SIG-M5 treated with dmso at 0.1 percent for 504 hours (cell line): Measurements from ENCODE around the gene MAPK7.

Experiments used
- DNase-seq: peaks from one replicate; lab custom pipeline; 2025; ENCODE audit not compliant: unreplicated experiment; lab: John Stamatoyannopoulos, UW

Gene MAPK7

DNA sequence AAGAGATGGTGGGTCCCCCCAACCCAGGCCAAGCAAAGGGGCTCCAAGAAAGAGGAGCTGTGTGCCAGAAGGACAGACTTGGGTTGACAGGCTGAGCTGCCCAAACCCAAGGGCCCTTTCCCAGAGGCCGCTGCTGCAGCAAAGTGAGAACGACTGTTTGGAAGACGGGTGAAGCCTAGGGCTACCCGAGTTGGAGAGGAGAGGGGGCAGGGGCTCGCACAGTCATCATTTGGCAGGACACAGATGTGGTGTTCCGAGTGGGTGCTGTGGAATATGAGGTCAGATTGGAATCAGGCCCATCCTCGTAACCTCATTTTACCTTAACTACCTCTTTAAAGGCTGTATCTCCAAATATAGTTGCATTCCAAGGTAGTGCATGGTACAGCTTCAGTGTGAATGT is 14.0 kb downstream of the MAPK7 start:
- no peak for DNase-seq

DNA sequence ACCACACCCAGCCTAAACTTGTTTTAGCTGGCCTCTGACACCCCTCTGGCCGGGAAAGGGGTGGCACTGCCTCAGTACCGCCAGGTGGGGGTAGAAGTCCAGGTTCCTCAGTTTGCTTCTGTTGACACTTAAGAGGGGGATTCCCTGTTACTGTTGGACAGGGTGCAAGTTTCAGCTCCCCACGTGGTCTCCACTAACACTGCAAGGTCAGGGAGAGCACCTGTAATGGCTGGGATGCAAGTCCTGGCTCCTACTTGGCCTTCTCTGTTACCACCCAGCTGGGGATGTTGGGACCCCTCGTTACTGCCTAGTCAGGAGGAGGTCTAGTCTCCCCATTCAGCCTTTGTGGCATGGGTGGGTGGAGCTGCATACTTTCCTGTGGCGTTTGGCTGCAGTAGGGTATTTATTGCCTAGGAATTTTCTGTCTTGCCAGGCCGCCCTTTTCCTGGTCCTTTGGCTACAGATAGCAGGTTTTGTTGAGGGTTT is 19.3 kb downstream of the MAPK7 start:
- no peak for DNase-seq

DNA sequence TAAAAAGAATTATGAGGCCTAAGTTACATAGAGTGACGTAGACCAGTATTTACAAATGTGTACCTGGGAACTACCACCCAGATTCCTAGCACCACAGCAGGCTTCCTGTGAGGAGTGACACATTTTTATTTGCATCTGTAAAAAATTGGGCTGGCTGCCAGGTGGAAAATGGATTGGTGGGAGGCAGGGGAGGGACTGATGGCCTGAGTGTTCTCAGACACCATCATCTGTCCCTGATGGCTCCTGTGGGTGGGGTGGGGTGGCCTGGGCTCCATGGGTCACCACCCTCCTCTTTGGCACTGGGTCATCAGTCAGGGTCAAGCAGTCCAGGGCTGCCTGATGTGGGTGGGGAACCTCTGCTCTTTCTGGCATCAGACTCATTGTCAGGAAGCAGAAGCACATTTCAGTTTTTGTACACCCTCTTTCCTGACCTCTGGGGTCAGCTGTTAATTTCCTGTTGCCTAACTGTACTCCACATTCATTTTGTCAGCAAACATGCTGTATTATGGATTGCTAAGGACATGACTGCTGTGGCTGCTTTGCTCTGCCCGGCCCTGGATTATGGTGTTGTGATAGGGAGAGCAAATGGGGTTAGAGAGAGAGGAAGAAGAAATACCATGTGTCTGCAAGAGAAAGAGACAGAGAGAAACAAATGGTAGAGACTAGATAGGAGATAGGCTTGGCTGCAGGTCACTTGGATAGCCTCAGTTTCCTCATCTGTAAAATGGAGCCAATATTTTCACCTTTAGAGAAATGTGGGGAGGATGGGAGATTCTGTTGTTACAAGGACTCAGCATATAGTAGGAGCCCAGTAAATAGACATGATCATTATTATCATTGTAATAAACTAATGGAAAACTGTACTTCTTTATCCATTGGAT is 20.2 kb downstream of the MAPK7 start:
- peak; percentile 55 for DNase-seq

DNA sequence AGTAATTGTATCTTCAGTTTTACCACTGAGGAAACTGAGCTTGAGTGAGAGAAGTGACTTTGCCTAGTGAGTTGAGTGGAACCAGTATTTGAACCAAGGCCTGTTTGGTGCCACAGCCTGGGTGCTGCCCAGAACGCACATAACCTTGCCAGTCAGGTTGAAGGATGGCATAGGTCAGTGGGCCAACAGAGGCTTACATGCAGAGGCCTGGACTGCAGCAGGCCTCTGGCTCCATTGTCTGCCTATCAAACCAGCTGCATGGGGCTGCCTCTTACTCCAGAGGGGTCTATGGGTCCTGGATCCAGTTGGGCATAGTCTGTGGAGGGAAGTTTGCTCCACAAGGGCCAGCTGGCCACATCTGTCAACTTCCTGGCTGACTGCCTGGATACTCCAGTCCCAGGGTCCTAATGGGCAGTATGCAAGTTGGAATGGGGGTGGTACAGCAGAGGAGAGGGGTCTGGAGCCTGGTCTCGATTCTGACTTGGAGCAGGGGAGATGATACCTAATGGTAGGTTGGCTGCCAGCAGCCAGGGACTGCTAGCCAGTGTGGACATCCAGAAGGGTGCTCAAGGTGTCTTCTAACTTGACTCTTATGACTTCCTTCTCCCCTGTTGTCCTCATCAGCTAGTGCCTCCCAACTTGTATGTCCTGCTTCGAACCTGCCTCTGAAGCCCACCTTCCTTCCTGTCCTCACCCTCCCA is 21.6 kb downstream of the MAPK7 start:
- no peak for DNase-seq

DNA sequence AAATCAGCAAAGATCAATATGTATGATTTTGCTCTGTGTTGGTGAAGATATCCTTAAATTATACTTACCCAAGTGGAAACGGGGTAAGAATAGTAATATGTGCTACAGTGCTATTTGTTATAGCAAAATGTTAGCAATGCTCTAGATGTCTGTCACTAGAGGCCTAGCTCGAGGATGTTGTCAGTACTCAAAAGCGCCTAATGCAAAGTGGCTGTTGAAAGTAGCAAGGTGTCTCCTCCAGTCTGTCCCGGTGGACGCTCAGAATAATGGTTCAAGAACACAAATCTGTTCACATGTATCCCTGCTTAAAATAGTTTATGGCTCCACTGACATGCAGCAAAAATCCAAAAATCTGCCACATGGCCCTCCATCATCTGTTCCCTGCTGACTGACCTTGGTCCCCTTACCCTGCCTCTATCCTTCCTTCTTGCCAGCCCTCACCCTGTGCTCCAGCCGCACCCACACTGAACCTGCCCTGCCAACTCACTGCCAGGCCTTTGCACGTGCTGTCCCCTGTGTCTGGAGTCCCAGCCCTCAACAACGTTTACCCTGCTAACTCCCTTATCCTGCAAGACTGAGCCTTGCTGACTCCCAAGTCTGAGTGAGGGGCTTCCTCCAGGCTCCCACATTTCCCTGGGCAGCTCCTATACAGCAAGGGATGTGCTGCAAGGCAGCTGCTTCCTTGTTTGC is 23.2 kb downstream of the MAPK7 start:
- DNase-seq: no peak

DNA sequence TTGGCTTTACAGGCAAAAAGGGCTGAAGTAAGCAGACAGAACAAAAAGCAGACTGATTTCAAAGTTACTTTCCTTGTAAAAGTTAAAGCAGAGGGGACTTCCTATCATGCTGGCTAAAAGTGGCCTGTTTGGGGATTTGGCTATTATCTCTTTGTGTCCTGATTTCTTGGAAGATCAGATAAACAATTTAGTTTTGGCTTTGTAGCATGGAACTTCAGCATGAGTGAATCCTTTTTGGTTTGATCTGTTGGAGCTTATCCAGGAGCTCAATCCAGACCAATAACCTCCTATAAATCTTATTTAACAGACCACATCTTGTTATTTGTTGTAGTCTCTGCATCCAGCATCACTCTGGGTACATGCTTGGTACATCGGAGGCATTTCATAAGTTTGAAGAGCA is 23.9 kb downstream of the MAPK7 start:
- no peak for DNase-seq

DNA sequence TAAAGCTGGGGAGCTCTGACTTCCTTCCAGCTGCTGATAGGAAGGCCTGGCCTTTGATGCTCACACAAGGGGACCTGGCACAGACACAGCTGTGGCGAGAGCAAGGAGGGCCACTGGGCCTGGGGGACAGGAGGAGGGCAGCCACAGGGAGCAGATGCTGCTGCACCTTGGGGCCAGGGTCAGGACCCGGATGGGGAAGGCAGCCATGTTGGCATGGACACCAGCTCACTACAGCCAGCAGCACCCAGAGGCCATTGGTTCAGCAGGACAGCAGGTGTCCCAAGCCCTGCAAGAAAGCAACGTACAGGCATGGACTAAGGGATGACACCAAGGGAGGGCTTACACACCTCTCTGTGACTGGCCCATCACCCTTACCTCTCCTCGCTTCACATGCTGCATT is 24.7 kb downstream of the MAPK7 start:
- DNase-seq: no peak

DNA sequence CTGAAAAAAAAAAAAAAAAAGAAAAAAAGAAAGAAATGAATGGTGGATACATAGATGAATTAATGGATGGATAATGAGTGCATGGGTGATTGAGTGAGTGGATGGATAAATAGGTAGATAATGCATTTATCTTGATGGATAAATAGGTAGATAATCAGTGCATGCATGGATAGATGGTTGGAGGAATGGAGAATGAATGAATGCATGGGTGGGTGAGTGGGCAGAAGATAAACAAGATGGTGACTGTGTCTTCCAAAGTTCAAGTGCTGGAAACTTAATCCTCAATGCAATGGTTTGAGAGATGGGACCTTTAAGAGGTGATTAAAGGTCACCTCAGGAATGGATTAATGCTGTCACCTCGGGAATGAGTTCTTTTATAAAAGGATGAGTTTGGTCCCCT is 26.0 kb downstream of the MAPK7 start:
- no peak for DNase-seq

DNA sequence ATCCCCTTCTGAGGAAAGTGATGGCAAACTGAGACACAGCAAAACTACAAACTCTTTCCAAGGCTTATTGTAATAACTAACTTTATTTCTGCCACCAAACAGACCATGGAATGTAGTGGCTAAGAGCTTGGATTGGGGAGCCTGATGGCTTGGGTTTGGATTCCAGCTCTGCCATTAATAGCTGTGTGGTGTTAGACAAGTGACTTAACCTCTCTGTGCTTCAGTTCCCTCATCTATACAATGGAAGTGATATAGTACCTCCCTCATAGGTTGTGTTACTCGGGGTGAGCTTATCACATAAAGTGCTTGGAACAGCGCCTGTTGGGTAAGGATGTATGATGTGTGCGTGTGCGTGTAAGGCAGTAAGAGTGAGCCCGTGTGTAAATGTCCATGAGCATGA is 26.8 kb downstream of the MAPK7 start:
- no peak for DNase-seq

DNA sequence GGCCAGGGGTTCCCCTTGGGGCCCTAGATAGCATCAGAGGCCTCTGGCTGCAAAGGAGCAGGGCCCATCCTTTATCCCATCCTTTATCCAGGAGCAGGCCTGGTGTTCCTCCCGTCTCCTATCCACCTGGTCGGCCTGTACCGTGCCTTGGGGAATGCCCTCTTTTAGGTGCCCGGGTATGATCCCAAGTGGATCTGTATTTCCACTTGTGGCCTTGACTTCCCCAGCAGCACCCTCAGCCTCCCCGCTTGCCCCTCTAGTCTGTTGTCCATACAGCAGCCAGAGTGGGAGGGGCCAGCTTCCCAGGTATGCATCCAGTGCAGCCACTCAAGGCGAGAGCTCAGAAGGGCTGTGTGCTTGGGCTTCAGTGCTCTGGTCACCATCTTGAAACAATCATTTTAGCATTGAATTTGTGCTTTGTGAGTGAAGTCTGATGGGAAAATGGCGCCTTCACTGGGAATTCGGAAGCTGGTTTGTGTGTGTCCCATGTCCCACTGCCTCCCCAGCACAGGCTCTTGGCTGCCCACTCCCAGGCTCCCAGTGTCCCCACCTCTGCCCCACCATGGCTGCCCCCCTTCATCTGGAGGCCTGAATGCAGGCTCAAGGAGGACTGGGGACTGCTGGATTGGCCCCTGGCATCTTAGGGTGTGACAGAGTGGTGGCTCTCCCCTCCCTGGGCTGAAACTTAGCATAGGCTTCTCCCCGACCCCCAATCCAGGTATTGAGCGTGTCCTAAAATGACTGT is 29.5 kb downstream of the MAPK7 start:
- no peak for DNase-seq

DNA sequence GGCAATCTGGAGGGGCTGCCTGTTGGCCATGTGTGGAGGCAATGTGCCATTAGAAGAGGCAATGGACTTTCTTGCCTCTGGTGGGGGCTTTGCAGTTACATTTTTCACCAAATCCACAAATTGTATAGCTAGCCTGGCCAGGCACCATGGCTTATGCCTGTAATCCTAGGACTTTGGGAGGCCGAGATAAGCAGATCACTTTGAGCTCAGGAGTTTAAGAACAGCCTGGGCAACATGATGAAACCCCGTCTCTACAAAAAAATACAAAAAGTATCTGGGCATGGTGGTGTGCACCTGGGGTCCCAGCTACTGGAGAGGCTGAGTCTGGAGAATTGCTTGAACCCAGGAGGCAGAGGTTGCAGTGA is 30.0 kb downstream of the MAPK7 start:
- DNase-seq: no peak

DNA sequence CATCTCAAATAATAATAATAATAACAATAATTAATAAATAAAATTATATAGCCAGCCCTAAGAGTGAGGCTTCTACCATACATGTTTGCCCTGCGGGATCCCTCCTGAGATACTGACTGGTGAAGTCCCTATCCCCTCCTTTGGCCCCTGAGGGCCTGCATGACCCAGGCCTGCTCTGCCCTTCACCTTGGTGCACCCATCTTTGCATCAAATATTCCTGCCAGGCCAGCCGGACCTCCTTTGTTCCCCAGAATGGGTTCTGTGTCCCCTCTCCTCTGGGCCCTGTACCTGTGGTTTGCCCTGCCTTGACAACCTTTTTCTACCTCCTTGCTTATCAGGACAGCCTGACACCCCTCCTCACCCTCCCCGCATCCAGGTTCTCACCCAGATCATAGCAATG is 30.8 kb downstream of the MAPK7 start:
- no peak for DNase-seq

DNA sequence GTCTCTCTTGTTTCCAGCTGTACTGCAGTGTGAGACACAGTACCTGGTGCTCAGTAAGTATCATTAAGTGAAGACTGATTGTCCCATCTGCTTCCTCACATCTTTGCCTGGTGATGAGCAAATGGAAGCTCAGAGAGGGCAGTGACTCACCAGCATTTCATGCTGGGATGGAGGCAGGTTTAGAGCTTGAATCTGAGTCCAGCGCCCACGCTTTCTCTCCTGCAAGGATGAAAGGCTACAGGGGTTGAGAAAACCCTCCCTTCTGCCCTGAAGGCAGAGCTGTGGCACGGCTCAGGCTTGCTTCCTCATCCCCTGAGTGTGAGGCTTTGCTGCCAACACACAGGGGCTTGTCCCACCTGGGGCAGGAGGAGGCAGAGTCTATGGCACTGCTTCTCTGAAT is 31.2 kb downstream of the MAPK7 start:
- DNase-seq: no peak

DNA sequence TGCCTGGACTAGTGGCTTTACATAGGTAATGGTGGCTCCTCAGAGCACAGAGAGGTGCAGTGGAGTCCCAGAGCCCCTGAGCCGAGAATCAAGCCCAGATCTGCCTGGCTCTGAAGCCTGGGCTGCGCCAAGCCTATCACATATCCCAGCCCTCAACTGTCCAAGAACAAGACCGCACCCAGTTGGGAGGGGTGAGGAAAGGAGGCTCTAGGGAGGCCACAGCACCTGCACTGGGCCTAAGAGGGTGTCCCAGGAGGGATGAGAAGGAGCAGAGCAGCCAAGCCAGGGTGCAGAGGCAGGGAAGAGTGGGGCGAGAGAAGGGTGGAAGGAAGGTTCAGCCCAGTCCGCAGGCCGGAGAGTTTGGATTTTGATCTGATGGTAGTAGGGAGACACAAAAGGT is 31.8 kb downstream of the MAPK7 start:
- no peak for DNase-seq

DNA sequence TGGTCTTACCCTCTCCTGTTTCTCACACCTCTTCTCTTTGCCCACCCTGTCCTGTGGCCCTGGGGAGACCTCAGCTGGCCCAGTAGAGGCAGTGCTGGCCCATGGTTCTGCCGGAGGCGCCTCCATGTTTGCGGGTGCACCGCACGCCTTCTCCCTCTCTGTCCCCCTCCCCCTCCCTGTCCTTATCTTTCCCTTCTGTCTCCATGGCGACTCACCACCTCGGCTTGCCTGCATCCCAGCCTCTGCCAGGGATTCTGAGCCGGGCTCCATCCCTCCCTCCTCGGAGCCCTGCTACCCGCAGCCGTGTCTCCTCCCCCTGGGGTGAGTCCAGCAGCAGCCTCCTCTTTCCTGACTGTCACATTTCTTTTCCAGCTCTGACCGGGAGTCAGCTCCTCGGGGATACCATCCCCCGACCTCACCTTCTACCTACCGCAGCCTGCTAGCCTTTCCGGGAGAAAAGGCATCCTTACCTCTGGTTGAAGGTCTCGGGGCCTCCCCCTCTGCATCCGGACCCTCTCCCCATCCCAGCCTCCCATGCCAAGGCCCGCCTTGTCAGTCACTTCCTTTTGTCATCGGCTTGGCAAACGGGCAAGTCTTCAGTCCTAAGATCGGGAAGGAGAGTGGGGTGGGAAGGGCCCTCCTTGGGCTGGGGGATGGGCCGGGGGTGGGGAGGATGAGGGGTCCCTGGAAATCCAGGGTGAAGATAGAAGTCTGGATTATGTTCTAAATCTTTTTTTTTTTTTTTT is 32.8 kb downstream of the MAPK7 start, which contains the start of gene RNF112:
Gene RNF112 (plus strand): TSS at position 358 of the 746 bp plus-strand sequence. CDS start 177 bp downstream, at position 535.
- DNase-seq: no peak

DNA sequence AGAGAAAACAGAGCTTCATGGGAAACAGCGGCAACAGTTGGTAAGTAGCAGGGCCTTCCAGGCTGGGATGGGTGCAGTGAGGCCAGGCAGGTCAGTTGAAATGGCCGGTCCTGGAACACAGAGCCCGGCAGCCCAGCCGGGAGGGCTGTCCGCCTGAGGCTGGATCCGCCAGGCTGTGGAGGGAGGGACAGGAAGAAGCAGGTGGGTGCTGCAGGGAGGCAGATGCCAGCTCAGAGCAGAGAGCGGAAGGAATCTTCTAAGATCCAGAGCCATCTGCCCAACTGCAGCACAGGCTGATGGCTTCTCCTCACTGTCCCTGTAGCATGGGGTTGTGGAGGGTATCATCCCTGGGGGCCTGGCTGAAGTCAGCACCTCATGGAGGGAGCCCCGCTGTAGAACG is 33.3 kb downstream of the MAPK7 start:
- no peak for DNase-seq

DNA sequence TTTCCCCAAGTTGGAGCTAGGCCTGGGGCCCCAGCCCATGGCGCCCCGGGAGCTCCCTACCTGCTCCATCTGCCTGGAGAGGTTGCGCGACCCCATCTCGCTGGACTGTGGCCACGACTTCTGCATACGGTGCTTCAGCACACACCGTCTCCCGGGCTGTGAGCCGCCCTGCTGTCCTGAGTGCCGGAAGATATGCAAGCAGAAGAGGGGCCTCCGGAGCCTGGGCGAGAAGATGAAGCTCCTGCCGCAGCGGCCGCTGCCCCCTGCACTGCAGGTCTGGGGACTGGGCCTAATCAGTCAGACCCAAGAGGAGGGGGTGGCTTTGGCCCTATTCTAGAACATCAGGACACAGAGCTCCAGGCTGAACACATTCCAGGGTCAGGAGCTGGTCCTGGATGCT is 34.2 kb downstream of the MAPK7 start:
- DNase-seq: no peak

DNA sequence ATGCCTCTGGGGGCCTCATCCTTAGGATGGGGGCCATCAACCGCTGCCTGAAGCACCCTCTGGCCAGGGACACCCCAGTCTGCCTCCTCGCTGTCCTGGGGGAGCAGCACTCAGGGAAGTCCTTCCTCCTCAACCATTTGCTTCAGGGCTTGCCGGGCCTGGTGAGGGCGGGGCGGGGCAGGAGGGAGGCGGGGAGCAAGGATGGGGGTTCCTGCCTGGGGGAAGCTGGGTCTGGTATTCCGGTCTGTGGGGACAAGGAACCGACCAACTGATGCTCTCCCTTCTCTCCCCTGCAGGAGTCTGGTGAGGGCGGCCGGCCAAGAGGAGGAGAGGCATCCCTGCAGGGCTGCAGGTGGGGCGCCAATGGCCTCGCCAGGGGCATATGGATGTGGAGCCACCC is 34.7 kb downstream of the MAPK7 start:
- no peak for DNase-seq

DNA sequence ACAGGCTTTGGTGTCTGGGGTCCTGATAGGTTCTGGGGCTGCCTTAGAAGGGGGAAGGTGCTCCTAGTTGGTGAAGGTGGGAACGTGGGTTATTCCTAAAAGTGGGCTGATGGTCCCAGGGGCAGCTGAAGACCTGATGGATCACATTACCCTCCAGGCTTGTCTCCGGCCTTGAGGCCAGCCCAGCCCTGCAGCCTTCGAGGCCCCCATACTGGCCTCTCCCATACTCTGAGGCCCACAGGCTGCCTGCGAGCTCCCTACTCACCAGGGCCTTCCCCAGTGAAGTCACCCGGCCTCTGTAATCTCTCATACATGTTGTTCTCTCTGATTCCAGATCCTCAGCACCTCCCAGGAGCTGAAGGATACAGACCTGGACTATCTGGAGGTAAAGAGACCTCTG is 35.5 kb downstream of the MAPK7 start:
- DNase-seq: no peak
